ENCODE data around the gene CHSY3.

CHSY3 gene

DNA sequence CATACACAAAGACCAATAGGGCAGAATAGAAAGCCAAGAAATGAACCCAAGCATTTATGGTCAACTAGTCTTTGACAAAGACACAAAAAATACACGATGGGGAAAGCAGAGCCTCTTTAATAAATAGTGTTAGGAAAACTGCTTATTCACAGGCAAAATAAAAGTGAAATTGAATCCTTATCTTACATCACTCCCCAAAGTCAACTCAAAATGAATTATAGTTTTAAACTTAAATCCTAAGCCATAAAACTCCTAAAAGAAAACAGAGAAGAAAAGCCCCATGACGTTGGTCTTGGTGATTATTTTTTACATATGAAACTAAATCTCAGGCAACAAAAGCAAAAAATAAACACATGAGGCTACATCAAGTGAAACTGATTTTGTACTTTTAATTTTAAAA is 46.8 kb downstream of the CHSY3 start:
- no peak for DNase-seq

DNA sequence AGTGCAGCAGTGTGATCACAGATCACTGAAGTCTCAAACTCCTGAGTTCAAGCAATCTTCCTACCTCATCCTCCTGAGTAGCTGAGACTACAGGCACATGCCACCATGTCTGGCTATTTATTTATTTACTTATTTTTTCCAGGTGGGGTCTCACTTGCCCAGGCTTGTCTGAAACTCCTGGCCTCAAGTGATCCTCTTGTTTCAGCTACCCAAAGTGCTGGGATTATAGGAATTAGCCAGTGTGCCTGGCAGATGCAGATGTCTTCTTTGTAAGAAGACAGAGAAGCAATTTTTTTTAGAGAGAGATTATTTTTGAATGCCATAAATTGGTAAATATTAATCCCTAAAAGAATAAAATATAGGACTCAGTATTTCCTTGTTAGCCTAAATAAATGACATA is 54.3 kb downstream of the CHSY3 start:
- DNase-seq: no peak

DNA sequence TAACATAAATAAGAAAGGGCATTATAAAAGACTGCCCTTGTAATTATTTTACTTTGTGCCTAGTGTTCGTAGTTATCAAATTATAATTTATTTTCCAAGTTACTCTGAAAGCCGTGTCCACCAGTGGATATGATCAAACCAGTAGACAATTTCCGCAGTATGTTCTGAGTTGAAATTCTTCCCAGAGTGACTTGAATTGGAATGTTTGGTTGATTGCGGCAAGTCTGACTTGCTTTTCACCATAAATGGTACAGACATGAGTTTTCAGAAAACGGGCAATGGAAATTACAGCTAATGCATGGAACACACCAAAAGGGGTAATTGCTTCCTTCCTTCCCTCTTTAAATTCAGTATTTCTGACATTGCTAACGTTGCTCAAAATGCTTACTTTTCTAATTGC is 56.6 kb downstream of the CHSY3 start:
- DNase-seq: no peak

DNA sequence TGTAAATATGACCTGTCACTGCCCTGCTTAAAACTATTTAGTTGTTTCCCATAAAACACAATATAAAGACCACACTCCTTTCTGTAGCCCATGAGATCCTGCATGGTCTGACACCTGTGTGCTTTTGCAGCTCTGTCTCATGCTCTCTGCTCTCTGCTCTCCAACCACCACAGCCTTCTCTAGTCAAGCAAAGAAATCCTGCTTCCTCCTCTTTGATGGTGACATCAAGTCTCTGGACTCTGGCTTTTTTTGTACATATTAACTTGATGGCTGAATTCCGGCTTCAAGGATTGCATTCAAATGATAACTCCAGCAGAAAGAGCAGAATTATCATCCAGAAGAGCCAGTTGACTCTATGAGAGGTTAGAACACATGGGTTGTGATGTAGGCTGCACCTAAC is 58.2 kb downstream of the CHSY3 start:
- DNase-seq: no peak

- DNase-seq: no peak
These were observed 59.1 kb downstream of the CHSY3 start for GRCh38 chr5:129963359-129963758.

- DNase-seq: no peak
These were observed 61.8 kb downstream of the CHSY3 start for GRCh38 chr5:129966071-129966470.

DNA sequence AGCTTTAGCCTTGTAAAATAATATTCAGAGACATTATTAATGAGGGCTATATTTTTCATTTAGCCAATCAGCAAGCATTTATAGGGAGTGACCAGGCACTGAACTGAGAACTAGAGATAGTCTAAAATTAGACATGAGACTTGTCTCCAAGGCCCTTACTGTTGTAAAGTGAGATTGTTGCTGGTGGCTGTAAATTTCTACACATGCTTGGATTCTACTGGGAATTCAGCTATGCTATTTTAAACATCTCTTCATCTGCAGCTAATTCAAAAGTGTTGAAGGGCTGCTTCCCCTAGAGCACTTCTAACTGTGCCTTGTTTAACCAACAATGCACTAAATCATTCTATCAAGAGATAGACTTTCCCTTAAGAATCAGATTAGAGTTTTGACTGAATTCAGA is 67.4 kb downstream of the CHSY3 start:
- no peak for DNase-seq

DNA sequence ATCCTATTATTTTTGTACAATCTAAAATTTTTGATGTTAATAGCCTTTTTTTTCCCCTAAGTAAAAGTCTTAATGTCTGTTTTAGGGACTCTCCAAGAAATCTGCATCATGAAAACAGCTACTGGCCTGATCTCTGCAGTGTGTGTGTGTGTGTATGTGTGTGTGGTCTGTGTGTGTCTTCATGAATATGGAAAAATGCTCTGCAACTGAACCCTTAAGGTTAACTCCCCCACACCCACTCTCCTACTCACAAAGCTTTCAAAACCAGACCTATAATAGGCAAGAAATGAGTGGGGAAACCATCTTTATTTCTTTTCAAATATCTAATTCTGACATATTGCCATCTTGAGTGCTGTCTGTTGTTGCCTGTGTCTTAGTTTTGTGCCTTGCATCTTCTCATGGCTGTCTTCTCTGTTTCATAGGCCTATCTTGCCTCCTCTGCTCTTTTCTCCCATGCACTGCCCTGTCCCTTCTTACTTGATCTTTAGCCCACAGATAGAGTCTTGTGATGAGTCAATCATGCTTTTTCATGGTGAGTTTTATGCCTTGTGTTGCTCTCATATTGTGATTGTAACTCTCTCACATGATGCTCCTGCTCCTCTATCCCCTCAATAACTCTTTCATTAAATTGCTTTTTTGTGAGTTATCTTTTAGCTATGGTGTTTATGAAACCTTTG is 68.3 kb downstream of the CHSY3 start:
- DNase-seq: no peak

DNA sequence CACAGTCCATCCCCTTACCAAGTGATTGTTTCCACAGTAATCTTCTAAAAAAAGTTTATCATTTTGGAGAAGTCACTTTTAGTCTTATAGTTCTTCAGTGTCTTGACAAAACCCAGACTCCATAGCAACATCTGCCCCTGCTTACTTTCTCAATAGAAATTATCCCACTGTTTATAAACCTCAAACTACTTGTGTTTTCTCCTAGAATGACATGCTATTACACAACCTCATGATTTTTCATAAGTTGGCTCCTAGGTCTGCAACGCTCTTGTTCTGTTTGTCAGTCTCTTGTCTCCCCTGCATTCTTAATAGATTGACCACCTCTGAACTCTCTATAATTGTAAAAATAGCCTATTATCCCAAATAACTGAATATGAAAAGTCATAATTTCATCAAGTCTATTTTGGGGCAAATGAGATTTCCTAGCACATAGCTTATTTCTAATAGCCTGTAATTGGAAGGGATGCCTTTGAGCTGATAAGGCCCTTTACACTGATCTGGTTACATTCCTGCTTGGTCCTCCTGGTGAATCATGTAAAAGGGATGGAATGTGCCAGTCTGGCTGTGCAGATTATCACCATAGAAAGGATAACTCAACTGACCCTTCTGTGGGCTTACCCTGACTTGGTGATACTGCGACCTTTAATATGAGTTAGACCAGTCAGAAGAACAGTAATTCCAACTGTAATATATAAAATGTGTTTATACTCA is 69.6 kb downstream of the CHSY3 start:
- no peak for DNase-seq

- no peak for DNase-seq
These were observed 73.5 kb downstream of the CHSY3 start for GRCh38 chr5:129977810-129978209.

DNA sequence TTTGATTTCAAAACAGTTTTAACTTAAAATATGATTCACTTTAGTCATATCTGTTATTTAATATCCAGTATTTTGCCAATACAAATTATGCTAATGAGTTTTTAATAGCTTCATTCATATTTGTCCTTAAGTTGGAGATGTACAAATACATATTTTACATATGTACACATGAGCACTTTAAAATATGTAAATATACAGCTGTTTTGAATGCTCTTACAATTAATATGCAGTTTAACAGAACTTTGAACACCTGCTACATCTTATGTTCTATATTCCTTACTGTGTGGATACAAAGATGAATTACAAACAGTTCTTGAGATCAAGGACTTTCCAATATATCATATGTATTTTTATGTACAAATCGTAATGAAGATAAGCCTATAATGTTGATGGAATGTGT is 74.0 kb downstream of the CHSY3 start:
- DNase-seq: no peak

- no peak for DNase-seq
These were observed 84.2 kb downstream of the CHSY3 start for GRCh38 chr5:129988453-129988852.

GRCh38 chr5:129991780-129992179 is 87.5 kb downstream of the CHSY3 start:
- no peak for DNase-seq

- no peak for DNase-seq
These were observed 92.6 kb downstream of the CHSY3 start for GRCh38 chr5:129996896-129997295.

- DNase-seq: no peak
These were observed 96.2 kb downstream of the CHSY3 start for GRCh38 chr5:130000460-130000859.

- no peak for DNase-seq
These were observed 97.9 kb downstream of the CHSY3 start for GRCh38 chr5:130002183-130002582.

DNA sequence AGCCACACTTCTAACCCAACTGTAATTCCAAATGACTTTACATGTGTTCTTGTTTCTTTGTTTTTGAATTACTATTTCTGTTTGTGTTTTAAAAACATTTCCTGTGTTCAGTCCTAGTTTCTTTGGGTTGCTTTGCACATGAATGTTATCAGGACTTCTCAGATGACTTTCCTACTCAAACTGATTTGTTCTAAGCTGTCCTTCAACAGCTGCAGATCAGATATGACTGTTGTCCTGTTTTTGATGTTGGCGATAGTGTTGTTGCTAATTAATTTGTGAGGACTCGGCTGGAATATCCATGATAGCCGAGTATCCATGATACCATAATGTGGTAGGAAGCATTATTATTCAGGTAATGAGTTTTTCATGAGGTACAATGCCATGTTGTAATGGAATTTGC is 98.6 kb downstream of the CHSY3 start:
- DNase-seq: no peak

DNA sequence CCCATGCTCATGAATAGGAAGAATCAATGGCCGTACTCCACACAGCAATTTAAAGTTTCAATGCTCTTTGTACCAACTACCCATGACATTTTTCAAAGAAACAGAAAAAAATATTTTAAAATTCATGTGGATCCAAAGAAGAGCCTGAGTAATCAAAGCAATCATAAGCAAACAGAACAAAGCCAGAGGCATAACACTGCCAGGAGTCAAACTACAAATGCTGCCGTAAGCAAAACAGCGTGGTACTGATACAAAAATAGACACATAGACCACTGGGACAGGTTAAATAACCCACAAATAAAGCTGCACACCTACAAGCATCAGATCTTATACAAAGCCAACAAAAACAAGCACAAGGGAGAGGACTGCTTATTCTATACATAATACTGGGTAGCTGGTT is 107.7 kb downstream of the CHSY3 start:
- no peak for DNase-seq

- no peak for DNase-seq
These were observed 112.9 kb downstream of the CHSY3 start for GRCh38 chr5:130017173-130017572.

- DNase-seq: no peak
These were observed 114.4 kb downstream of the CHSY3 start for GRCh38 chr5:130018641-130019040.

GRCh38 chr5:130021000-130021399 is 116.7 kb downstream of the CHSY3 start:
- no peak for DNase-seq

DNA sequence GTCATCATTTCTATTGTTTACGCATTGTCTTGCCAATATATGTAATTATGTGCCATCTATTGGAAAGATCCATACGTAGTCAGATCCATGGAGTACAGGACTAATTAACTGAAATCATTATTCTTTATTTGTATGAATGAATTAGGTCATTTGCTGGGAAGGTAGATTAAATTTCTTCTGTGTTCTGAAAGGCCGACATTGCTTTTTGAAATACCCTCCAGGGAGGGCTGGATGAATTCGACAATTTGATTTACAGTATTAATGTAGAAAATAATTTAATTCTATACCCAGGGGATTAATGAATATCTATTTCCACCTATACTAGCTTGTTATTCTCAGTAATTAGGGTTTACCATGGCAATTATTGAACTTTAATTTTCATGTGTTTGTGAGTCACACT is 117.6 kb downstream of the CHSY3 start:
- DNase-seq: no peak

DNA sequence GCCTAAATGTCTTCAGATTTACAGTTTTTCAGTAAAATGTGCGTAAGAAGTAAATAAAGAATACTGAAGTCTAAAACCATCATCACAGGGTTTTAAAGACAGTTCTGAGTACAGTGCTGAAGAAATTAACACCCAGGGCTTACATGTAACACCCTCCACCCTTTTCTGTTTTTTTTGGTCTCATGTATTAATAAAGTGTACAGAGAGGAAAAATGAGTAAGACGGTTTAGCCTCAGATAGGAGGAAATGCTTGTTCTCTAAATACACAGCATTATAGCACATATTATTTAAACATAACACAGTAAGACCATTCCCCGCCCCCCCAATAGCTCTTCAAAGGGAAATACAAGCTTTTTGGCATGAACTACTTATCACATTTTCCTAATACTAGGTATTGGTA is 119.3 kb downstream of the CHSY3 start:
- no peak for DNase-seq

GRCh38 chr5:130024006-130024405 is 119.7 kb downstream of the CHSY3 start:
- no peak for DNase-seq

GRCh38 chr5:130025511-130025910 is 121.2 kb downstream of the CHSY3 start:
- DNase-seq: no peak

All from stimulated activated CD4-positive, alpha-beta T cell treated with anti-CD3 and anti-CD28 coated beads, Interleukin-4, amount 100 ng/mL, for 1 hour (primary cell).